Omental fat pad (tissue), 4 donors: Measurements from ENCODE around the gene SLC48A1. TPM values are rescaled to one million over a fixed set of nuclear protein-coding genes. Genes with fewer than 3 reads are reported as not detected.

Experiments used
- ATAC-seq: fragments of 150-250 bp; one replicate; pipeline ENCODE4 v1.9.1; 2016; ENCODE audit warnings: mild to moderate bottlenecking, moderate library complexity; ENCODE audit not compliant: low FRiP score
- DNase-seq: peaks from one replicate; pipeline ENCODE4 v3.0.0-alpha.2; 2019; ENCODE audit warnings: low spot score
- total RNA-seq, 4 donors: library from RNA; depleted of rRNA; stranded (reverse); fragments of >200 nt; gene quantifications; one replicate each; pipeline ENCODE4 v1.1.0, GENCODE V29; 2016
- TF ChIP-seq, protein P1 (sequence below), 3 donors: fragments of 450-650 bp; IDR thresholded peaks; one replicate each; pipeline ENCODE4 v1.5.1; 2016 to 2017; ENCODE audit warnings: antibody characterized with exemption in 3 of 3, mild to moderate bottlenecking in 3 of 3, moderate library complexity in 2 of 3

SLC48A1 gene
- total RNA-seq, 4 donors from 2014 or later: 27.6 to 50.3 (median 48.1) TPM

DNA sequence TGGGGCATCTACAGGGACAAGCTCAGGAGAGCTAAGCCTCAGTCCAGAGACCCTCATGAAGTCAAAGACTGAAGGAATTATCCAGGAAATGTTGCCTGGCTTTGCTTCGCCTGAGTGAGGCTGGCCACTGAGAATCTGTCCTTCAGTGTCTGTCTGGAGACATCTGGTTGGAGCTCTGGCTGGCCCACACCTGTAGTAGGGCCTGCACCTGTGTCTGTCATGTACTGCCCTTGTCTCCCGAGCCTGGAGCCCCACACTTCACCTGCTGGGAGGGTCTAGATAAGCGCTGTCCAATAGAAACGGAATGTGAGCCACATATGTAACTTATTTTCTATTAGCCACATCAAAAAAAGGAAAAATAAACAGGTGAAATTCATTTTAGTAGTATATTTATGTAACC is 56.5 kb downstream of the SLC48A1 start:
- TF ChIP-seq, protein P1, sequence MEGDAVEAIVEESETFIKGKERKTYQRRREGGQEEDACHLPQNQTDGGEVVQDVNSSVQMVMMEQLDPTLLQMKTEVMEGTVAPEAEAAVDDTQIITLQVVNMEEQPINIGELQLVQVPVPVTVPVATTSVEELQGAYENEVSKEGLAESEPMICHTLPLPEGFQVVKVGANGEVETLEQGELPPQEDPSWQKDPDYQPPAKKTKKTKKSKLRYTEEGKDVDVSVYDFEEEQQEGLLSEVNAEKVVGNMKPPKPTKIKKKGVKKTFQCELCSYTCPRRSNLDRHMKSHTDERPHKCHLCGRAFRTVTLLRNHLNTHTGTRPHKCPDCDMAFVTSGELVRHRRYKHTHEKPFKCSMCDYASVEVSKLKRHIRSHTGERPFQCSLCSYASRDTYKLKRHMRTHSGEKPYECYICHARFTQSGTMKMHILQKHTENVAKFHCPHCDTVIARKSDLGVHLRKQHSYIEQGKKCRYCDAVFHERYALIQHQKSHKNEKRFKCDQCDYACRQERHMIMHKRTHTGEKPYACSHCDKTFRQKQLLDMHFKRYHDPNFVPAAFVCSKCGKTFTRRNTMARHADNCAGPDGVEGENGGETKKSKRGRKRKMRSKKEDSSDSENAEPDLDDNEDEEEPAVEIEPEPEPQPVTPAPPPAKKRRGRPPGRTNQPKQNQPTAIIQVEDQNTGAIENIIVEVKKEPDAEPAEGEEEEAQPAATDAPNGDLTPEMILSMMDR (IDR thresholded peaks at IDR 0.05): no peak
- ATAC-seq (no peak), DNase-seq (no peak)

Other genes with a start within 250 kb of the SLC48A1 start
- gene RPAP3, start 67.2 kb upstream of the SLC48A1 start, total RNA-seq: 10 to 100 TPM; 10.5 to 14.2 (median 12.7) TPM
- gene ENDOU, start 47.7 kb upstream of the SLC48A1 start, total RNA-seq: 1 to 10 TPM; 2.1 to 2.7 (median 2.2) TPM
- 100 to 1,000 TPM in 1 of 4 donors, 10 to 100 TPM in 3; 24.2 to 270 (median 59.1) TPM for gene RAPGEF3, start 14.4 kb upstream of the SLC48A1 start, total RNA-seq
- gene HDAC7, start 46.7 kb downstream of the SLC48A1 start, total RNA-seq: 100 to 1,000 TPM in 1 of 4 donors, 10 to 100 TPM in 3; 40.3 to 102 (median 62.9) TPM
- gene VDR, start 131.8 kb downstream of the SLC48A1 start, total RNA-seq: 1 to 10 TPM; 2.8 to 10.0 (median 6.3) TPM
- 10 to 100 TPM; 27.3 to 87.5 (median 62.1) TPM for gene TMEM106C, start 190.4 kb downstream of the SLC48A1 start, total RNA-seq
- under 1 TPM in 2 of 4 donors, not detected in 2; 0.12 to 0.56 TPM for gene COL2A1, start 231.2 kb downstream of the SLC48A1 start, total RNA-seq